ENCODE measurements around the gene HORMAD1.

DNA sequence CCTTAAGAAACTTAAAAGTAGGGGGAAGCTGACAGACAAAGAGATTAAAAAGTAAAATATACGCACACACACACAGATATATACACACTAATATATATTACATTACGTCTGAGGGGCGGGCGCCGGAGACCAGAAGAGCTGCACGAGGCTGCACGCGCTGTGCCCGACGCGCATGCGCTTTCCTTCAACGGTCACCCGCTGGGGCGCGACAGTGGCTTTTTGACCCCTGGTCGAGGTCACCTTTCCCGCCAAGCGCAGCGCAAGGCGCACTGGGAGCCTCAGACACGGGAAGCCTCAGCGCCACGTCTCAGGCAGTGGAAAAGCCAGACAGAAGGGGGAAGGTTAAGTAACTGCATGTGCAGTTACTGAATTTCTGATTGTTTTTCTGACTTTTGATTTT, at the start of gene HORMAD1:
- TF ChIP-seq POLR2A (IDR thresholded peaks at IDR 0.05), result no peak
- TF ChIP-seq, protein P1, sequence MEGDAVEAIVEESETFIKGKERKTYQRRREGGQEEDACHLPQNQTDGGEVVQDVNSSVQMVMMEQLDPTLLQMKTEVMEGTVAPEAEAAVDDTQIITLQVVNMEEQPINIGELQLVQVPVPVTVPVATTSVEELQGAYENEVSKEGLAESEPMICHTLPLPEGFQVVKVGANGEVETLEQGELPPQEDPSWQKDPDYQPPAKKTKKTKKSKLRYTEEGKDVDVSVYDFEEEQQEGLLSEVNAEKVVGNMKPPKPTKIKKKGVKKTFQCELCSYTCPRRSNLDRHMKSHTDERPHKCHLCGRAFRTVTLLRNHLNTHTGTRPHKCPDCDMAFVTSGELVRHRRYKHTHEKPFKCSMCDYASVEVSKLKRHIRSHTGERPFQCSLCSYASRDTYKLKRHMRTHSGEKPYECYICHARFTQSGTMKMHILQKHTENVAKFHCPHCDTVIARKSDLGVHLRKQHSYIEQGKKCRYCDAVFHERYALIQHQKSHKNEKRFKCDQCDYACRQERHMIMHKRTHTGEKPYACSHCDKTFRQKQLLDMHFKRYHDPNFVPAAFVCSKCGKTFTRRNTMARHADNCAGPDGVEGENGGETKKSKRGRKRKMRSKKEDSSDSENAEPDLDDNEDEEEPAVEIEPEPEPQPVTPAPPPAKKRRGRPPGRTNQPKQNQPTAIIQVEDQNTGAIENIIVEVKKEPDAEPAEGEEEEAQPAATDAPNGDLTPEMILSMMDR (IDR thresholded peaks at IDR 0.05), result no peak

Data from vagina (tissue), 2 donors.